ENCODE data around the gene SQOR. TPM values are rescaled to one million over a fixed set of nuclear protein-coding genes. Genes with fewer than 3 reads are reported as not detected.

Gene SQOR
- total RNA-seq, 1 donor from 2014 or later, result 23.2 TPM

DNA sequence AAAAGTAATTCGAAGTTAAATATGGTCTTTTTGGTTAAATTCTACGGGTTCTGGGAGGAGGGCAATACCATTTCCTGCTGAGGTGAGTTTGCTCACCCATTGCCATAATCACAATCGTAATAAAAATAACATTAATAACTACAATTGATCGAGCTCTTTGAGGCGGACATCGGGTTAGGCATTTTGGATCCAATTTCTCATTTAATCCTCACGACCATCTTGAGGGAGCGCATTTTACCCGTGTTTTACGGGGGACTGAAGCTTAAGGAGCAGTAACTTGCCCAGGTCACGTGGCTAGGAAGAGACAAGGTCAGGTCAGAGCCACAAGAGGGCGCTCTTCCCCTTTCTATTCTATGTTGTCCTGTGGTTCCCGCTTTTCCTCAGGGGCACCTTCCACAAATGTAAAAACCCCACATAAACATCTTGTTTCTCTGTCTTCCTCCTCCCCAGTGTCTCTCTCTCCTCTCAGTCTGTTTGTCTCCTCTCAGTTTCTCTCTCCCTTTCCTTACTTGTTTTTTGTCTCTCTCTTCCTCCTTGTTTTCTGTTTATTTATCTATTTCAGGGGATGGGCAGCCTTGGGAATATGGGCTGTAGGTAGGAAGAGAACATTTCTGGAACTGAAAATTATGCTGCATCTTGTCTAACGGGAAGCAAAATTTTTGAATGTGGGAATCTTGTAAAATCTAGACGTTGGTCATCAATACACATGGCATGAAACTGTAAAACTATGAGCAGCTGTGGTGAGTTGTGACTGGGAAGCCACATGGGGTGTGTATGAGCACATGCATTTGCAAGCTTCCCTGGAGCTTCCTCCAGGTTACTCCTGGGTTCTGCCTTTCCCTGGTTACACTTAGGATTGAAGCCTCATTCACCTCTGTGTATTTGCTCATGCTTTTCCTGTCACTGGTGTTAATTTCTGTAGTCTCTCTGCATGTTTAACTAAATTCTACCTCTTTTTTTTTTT, 71.0 kb downstream of the SQOR start:
- peak; percentile 95 for DNase-seq

DNA sequence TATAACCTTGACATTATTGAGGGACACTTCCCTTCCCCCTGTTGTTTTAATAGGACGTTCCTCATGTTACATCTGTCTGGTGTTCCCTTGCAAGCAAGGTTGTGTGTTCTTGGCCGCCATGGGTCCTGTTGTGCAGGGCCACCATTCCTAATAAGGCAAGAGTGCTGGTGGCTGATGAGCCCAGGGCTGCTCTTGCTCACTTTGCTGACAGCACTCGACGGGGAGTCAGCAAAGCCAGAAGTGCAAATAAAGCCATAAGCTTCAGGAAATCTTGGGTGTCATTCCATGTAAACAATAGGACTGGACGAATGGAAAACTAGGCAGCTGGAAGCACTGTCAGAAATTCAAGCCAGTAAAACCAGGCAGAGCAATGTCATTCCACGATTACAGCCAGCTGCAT, 75.8 kb downstream of the SQOR start:
- peak; percentile 25 for DNase-seq

DNA sequence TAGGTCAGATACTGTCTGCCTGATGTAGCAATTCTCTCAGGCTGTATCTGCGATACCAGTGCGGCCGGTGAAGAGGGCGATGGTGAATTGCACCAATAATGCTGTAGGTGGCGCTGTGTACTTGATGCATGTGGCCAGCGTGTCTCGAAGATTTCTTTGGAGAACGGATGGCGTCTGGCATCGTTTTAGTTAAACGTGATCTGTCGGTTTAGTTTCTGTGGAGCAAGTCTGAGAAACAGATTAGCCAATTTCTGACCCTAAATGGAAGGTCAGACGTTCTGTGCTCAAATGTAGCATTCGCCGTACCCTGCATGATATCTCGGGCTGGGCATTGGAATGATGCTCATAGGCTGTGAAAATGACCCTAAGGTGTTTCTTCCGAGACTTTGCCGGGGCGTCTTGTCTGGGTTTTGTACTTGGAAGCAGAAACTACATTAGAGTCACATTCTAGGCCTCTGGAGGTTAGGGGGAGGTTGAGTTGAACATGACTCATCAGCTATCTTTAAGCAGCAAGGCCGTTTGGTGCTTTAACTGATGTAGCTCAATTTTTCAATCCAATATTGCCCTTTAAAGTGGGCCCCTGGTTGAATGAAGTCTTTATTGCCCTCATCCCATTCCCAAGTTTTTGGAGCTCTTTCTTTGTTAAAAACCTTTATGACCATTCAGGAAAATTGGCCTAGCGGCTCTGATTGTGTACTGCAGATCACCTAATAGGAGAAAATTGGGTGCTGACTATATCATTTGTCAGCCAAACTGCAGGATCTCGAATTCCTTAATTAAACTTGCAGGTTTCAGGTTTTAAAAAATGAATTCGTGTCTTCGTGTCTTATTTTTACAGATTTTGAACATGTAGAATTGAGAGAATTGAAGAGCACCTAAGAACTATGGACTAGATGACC, 80.0 kb downstream of the SQOR start:
- DNase-seq, result peak; percentile 79

DNA sequence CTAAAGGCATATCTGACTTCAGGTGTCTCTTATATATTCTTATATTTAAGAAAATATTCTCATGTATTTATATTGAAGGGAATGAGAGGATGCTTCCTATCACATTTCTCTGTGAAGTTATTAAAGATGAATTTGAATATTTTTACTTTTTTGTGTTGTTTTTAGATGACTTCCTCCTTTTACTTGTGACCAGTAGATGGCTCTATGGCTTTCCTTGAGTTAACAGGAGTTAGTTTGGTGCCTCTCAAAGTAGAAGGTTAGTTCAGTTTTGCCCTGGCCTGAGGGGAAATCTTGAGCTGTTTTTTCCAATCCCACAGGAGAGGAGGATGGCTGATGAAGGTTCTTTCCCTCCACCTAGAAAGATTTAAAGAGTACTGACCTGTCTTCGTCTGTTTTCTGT, 80.7 kb downstream of the SQOR start:
- DNase-seq, result peak; percentile 37

DNA sequence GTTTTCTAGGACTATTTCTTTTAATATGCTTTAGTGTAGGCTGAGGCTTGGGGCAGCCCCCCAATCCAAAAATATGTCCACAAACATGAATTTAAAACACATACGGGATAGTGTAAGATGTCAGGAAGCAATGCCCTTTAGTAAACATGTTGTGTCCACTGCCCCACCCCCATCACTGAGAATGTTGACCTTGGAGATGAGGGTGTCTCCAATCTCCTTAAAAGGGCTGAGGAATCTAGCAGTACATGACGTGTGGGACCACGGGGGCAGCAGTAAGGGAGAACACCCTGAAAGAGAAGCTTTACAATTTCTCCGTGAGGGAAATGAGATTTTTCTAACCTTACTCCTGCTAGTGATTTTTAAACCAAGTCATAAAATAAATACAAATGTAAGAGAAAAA, 84.7 kb downstream of the SQOR start:
- DNase-seq, result no peak

DNA sequence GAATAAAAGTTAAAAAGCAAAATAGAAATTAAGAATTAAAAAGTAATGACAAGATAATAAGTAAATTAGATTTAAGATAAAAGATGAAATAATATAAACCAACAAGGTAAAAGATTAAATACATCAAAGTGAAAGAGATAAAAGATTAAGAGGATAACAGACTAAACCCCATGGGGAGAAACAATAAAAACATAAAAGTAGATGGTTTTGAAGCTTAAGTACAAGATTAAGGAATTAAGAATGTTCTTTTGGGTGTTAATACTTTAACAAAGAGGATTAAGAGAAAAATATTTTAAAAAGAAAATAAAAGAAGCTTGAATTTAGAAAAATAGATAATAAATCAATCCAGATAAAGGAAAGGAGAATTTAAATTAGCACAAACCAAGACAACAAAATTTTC, 85.4 kb downstream of the SQOR start:
- no peak for DNase-seq

DNA sequence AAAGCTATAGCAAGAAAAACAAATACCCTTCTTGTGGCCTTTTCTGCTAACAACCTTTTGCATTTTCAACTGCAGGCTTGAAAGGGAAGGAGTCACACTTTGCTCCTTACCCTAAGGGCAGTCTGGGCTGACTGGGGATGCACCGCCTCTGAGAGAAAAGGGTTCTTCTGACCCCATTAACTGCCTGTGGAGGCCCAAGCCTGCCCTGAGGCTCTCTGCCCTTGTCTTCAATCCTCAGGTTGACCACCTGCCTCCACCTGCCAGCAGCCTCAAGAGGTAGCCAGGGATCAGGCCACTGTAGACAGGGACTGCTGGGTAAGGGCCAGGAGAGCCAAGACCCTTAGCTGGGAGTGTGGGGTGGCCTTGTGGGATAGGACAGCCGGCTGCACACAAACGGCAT, 93.8 kb downstream of the SQOR start:
- DNase-seq, result no peak

DNA sequence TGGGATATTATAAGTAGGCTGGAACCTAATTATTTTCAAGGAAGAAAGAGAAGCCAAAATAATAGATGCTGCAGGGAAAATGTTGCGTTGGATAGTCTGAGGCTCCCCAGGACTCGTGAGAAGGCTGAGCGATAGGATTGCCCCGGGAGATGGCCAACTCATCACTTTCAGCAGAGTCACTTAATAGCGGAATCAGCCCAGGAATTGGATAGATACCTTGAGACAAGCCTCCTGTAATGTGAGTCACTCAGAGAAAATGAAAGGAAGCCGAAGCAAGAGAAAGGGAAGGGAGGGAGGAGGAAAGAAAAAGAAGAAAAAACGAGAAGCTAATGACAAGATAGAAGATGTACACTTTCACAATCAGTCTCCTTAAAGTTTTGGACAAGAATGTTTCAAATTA, 94.3 kb downstream of the SQOR start:
- DNase-seq, result no peak

DNA sequence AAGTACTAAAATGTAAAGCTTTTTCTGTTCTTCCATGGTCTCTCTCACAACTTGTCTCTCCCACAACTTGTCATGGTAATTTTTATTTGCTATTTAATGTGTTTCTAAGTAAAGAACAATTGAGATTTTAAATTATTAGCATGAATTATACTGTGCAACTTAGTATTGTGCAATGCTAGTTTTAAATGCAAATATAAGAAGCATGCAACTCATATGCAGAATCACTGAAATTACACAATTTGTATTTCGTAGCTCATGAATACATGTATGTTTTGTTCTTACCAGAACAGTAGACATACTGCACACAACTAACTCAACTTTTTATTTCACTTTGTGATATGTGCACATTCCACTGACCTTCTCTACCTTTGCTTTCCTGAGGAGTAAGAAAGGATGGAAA, 96.5 kb downstream of the SQOR start:
- no peak for DNase-seq

DNA sequence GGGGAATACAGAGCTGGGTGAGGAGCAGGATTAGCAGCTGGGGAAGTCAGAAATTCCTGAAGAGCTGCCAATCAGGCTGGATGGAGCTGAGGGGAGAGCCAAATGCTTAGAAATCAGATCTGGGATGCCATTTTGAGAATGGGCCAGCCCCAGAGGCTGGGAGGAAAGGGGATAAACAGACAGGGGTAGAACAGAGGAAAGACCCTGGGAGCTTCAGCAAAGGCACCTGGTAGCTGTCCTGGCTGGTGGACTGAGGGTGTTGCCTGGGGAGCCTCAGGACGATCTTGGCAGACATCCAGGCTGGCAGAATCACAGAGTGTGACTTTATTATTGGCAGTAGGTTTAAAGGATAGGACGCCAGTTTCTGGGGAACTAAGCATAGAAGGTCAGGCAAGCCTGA, 97.8 kb downstream of the SQOR start:
- peak; percentile 83 for DNase-seq

DNA sequence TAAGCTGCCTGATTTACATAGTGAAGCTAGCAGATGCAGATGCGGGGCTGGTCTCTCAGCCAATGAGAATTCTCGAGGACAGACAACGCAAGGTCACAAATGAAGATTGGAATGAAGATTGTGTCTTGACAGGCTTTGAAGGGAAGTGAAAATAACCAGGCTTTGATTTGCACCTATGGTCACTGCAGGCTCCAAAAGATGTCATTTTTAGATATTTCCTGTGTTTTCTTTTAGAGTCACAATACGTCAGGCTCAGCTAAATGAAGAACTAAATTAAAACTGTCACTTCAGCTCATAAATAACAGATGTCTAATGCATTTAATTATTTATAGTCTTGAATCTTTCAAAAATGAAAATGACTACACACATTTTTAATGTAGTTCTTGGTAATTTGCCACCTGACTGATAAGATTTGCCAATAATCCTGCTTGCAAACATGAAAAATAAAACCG, 99.5 kb downstream of the SQOR start:
- DNase-seq, result no peak

Small RNA genes lying within 50 kb of the gene (small RNA-seq; reads per million reads assigned to genes)
- gene RF00019 (ENCODE audit: low replicate concordance), result not detected

Other genes with a start within 250 kb of the SQOR start
- gene SLC30A4, start 112.3 kb upstream of the SQOR start, total RNA-seq, result 14.5 TPM
- 73.8 TPM for gene BLOC1S6, start 47.6 kb upstream of the SQOR start, total RNA-seq